Peyer's patch (tissue), 4 donors: Measurements from ENCODE around the gene KAZN.

Experiments
- CTCF ChIP-seq, 6 experiments: fragments of 450-650 bp in 4 of 6; fragments of 200-600 bp in 2 of 6; sonication (generic) in 1 of 6; IDR thresholded peaks; one replicate each; pipeline ENCODE4 v1.5.1; 2017 to 2019; ENCODE audit warnings: antibody characterized with exemption in 6 of 6, mild to moderate bottlenecking in 3 of 6, moderate library complexity in 1 of 6
- POLR2A ChIP-seq, 2 donors: fragments of 450-650 bp; IDR thresholded peaks; one replicate each; pipeline ENCODE4 v1.5.1; 2017; ENCODE audit warnings: antibody characterized with exemption in 2 of 2, mild to moderate bottlenecking in 2 of 2, moderate library complexity in 2 of 2

- TF ChIP-seq CTCF (IDR thresholded peaks at IDR 0.05), result no peak
- no peak for TF ChIP-seq POLR2A (IDR thresholded peaks at IDR 0.05)
These were observed 430.1 kb downstream of the KAZN start for GRCh38 chr1:15028616-15029015.
